Measurements from ENCODE around the gene SLC7A7. TPM values are rescaled to one million over a fixed set of nuclear protein-coding genes. Genes with fewer than 3 reads are reported as not detected.
A peak's percentile ranks its signal among the peaks of the same experiment; 100 is the strongest.

SLC7A7 gene
- total and polyA plus RNA-seq, 2 of the 13 experiments (the other 11 are each of a cell fraction or from before 2014, with no cell fraction given) = 0.13 to 0.63 TPM

GRCh38 chr14:22821193-22822015, 6.2 kb upstream of the SLC7A7 start (continued):
- TF ChIP-seq ZNF616 (CRISPR knock-in tag; IDR thresholded peaks at IDR 0.05; ENCODE audit: low read depth) = peak; percentile 92
- TF ChIP-seq UBTF (CRISPR knock-in tag; IDR thresholded peaks at IDR 0.05) = peak; percentile 49; the same call in 1 of the 2 replicates
- TF ChIP-seq ZNF878 (CRISPR knock-in tag; IDR thresholded peaks at IDR 0.05) = peak; percentile 77; the same call in 1 of the 2 replicates
- no peak for TF ChIP-seq SMARCE1 (IDR thresholded peaks at IDR 0.05; ENCODE audit: borderline replicate concordance)
- TF ChIP-seq HNF4G (IDR thresholded peaks at IDR 0.05; ENCODE audit: borderline replicate concordance, low read depth, low read length) = no peak
- TF ChIP-seq HNF4G (CRISPR knock-in tag; IDR thresholded peaks at IDR 0.05; ENCODE audit: borderline replicate concordance, low read depth) = no peak
- TF ChIP-seq ZNF766 (CRISPR knock-in tag; IDR thresholded peaks at IDR 0.05; ENCODE audit: borderline replicate concordance) = peak; percentile 52; the same call in 1 of the 2 replicates
- TF ChIP-seq REPIN1 (CRISPR knock-in tag; IDR thresholded peaks at IDR 0.05; ENCODE audit: borderline replicate concordance, low read depth) = no peak
- TF ChIP-seq TRIM22 (IDR thresholded peaks at IDR 0.05) = no peak
- TF ChIP-seq ZNF460 (CRISPR knock-in tag; IDR thresholded peaks at IDR 0.05; ENCODE audit: borderline replicate concordance) = no peak
- TF ChIP-seq HMGXB3 (CRISPR knock-in tag; IDR thresholded peaks at IDR 0.05; ENCODE audit: borderline replicate concordance) = peak; percentile 86
- TF ChIP-seq IRF9 (CRISPR knock-in tag; IDR thresholded peaks at IDR 0.05; ENCODE audit: borderline replicate concordance) = peak; percentile 81; the same call in 1 of the 2 replicates
- TF ChIP-seq ZNF446 (CRISPR knock-in tag; IDR thresholded peaks at IDR 0.05) = no peak
- peak; percentile 92; the same call in 1 of the 2 replicates for TF ChIP-seq ZNF839 (CRISPR knock-in tag; IDR thresholded peaks at IDR 0.05; ENCODE audit: borderline replicate concordance)
- TF ChIP-seq CENPT (CRISPR knock-in tag; IDR thresholded peaks at IDR 0.05; ENCODE audit: low read depth) = no peak
- no peak for TF ChIP-seq ZBTB3 (CRISPR knock-in tag; IDR thresholded peaks at IDR 0.05; ENCODE audit: borderline replicate concordance, low read depth)
- TF ChIP-seq ZNF256 (CRISPR knock-in tag; conservative IDR thresholded peaks at IDR 0.05) = peak; percentile 87; the same call in 1 of the 2 replicates
- no peak for TF ChIP-seq ZSCAN12 (CRISPR knock-in tag; IDR thresholded peaks at IDR 0.05)
- TF ChIP-seq GLI4 (CRISPR knock-in tag; IDR thresholded peaks at IDR 0.05; ENCODE audit: borderline replicate concordance) = no peak

Measured in HepG2 (cell line).